Adrenal gland (tissue), 5 donors: ENCODE measurements around the gene OR5H6.

Experiments
- CTCF ChIP-seq, 6 experiments: fragments of 450-650 bp in 4 of 6; fragments of 200-600 bp in 2 of 6; sonication (generic) in 1 of 6; IDR thresholded peaks; 1 replicate in 5 of 6; 2 replicates in 1 of 6; pipeline versions ENCODE4 v1.5.1 to v1.8.0; 2016 to 2021; ENCODE audit warnings: antibody characterized with exemption in 6 of 6, mild to moderate bottlenecking in 2 of 6, moderate library complexity in 1 of 6
- POLR2A ChIP-seq, 2 donors: fragments of 450-650 bp; IDR thresholded peaks; one replicate each; pipeline ENCODE4 v1.6.1; 2017; ENCODE audit warnings: antibody characterized with exemption in 2 of 2, mild to moderate bottlenecking in 2 of 2, moderate library complexity in 1 of 2
- donor health status: DM: no; HTN: no; CAD: no.

DNA sequence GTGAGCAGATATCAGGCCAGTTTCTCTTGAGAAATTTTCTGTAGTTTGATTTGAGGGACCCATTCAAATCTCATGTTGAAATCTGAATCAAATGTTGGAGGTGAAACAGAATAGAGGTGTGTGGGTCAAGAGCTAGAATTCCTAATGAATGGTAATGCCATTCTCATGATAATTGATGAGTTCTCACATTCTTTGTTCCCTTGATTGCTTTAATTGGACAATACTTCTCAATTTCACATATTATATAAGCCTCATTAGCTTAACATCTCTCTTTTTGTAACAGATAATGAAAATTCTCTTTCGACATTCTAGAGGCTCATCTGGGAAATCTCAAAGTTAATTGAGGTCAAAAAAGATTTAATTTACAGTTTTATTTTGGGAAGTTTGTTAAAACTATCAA, 21.9 kb upstream of the OR5H6 start:
- TF ChIP-seq CTCF (IDR thresholded peaks at IDR 0.05) (no peak), POLR2A (IDR thresholded peaks at IDR 0.05) (no peak)
